Skeletal muscle cell (primary cell): Measurements from ENCODE around the gene EEF1AKMT2.
"Not testable (repeated sequence)": the region's sequence is repeated elsewhere in the genome, so short reads cannot be mapped to it uniquely, and the experiment has no call there.

Experiments
- DNase-seq: peaks from one replicate; pipeline ENCODE4 v3.0.0-alpha.2; 2010; ENCODE audit warnings: low read depth
- H3K4me3 ChIP-seq: 2 replicates; pipeline ENCODE4 v1.5.1; 2011; ENCODE audit warnings: low read depth, mild to moderate bottlenecking, control low read depth, low read length, moderate library complexity

The EEF1AKMT2 gene

DNA sequence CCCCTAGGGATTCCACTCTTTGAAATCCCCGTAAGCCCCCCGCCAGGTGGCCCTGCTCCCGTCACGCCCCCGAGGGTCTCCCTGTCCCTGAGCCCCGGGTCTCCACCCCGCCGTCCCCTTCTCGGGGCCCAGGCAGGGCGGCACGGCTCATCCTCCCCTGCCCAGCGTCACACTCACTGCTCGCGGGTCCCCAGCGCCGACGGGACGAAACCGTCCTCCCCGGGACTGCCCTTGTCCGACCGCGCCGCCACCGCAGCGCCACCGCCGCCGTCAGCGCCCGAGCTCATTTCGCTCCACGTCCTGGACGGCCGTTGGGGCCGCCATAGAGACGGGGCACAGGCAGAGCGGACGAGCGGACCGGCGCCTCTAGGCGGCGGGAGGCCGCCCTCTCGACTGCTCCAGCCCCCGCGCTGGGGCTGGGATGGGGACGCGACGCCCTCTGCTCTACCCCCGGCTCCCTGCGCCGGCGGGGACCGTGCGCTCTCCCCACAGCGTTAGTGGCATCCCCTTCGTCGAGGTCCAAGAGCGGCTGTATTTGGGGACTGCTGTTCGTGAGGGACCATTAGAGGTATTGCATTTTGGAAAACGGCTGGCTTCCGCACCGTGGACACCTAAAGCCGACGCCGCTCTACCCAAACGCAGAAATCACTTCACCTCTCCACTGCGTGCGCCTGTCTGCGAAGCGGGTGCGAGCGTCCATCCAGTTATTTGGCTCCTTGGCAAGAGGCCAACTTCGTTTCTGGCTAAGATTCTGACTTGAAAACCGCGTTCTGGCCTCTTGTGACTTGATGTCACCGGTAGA, at the start of gene EEF1AKMT2:
Gene EEF1AKMT2, minus strand, starts transcription at position 341 of the 802 bp plus-strand sequence. Its CDS starts 54 bp downstream, at position 287.
- DNase-seq, result peak; percentile 61
- peak within 1 kb of the TSS; percentile 95 for H3K4me3 ChIP-seq

DNA sequence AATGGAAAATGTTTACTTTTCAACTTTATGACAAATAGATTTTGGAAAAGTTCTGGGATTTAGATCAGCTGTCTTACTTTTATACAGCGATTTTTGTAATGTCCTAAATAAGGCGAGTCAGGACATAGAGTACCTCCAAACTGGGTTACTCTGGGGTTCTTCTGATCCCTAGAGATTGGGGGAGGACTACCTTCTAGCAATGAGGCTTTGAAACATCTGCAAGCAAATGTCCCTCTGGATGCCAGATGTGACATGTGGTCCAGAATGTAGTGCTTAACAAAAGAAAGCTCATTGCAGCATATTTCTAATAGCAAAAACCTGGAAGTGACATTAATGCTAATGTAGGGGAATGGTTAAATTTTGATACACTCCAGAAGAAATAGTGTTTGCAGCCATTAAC, 46.0 kb upstream of the EEF1AKMT2 start:
- H3K4me3 ChIP-seq, result no peak overlapping the region
- DNase-seq, result no peak

DNA sequence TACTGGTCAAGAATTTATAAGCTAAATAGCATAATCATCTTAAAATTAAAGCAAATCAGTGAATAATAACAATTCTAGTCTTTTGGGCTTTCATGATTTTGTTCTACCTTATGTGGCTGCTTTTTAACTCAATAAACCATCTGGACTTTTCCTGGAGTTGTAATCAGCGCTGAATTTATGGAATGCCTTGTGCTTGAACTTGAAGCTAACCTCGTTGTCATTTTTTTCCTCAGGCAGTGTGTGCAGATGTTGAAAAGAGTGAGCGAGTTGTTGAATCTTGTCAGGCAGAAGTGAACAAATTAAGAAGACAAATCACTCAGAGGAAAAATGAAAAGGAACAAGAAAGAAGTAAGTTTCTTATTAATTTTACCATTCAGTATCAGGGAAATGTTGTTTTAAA, 39.4 kb upstream of the EEF1AKMT2 start:
- no peak overlapping the region for H3K4me3 ChIP-seq
- DNase-seq, result no peak

DNA sequence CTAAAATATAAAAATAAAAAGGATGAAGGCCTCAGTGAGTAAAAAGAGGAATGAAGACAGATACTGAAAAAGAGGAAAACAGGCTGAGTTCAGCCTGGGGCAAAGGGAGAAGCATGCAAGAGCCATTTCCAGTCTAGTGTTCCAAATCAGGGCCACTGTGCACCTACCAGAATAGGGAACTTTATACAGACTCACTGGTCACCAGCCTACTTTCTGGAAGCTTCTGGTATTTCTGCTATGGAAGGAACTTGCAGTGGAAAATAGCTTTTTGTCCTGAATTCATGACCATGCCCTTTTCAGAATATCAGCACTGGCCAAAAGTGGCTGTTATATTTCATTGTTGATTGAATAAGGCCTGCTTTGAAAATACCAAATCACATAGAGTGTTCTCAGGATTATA, 38.8 kb upstream of the EEF1AKMT2 start:
- DNase-seq, result no peak
- no peak overlapping the region for H3K4me3 ChIP-seq

DNA sequence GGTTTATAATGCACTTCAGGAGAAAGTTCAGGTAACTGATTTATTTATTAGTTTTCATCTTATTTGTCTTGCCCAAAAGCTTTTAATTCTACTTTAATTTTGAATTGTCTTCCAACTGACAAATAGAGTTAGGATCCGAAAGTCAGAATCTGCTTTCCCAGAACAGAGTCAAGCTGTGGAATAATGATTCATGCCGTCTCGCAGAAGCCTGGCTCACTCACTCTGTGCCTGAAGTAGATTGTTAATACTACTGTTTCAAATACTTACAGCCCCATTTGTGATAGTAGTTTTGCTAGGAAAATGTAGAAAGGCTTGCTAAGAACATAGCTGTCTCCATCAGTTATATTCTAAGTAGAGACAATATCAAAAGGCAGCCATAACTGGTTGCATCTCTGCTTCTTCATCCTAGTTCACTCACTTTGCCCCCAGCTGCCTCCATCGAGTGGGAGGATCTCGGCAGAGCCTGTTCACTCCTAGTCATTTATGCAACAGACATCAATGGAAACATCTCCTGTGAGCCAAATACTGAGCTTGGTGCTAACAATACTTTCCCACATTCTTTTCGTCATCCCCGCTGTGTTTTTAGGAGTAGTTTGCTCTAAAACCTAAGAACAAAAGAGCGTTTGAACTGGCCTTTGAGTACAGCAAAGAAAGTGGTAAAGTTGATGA, 37.9 kb upstream of the EEF1AKMT2 start:
- H3K4me3 ChIP-seq, result no peak overlapping the region
- DNase-seq, result no peak

DNA sequence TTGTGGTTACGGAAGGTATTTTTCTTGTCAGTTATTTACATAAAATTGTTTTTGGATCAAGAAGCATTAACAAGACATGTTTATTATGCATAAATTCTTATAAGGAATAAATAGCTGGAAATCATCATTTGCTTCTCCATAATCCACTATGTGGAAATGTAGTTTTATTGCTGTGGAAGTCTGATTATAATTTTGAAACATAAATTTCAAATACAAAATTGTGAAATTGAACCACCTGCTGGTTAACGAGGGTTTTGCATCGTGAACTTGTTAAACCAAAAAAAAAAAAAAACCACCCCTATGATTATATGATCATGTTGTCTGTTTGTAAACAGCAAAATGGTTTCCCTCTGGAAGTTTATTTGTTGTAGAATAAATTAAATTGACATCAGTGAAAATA, 35.8 kb upstream of the EEF1AKMT2 start:
- no peak for DNase-seq
- no peak overlapping the region for H3K4me3 ChIP-seq

DNA sequence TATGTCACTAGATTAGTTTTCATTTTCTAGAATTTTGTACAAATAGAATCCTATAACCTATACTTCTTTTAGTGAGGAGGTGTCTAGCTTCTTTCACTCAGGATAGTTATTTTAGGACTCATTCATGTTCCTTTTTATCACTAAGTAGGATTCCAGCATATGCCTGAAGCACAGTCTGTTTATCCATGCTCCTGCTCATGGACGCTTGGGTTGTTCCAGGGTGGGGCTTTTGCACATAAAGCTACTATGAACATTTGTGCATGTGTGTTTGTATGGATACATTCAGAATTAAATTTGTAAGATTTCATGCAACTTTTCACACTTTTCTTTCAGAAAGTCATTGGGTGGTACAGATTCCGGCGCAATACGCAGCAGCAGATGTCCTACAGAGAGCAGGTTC, 34.6 kb upstream of the EEF1AKMT2 start:
- no peak for DNase-seq
- H3K4me3 ChIP-seq, result no peak overlapping the region

DNA sequence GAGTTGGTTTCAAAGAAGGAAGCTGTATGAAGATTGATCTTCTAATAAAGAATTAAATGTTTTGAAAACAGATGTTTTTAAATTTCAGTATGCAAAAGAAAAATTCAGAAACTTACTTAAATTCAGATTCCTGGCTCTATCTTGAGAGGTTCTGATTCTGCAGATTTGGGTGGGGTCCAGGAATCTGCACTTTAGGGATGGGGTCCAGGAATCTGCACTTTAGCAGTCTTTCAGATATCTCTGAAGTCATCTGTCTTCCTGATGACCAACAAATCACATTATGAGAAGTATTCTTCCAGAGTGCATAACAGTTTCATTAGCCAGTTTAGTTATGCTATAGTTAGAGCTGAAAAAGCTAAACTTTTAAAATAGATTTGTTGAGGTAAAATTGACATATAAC, 34.0 kb upstream of the EEF1AKMT2 start:
- DNase-seq, result no peak
- no peak overlapping the region for H3K4me3 ChIP-seq

DNA sequence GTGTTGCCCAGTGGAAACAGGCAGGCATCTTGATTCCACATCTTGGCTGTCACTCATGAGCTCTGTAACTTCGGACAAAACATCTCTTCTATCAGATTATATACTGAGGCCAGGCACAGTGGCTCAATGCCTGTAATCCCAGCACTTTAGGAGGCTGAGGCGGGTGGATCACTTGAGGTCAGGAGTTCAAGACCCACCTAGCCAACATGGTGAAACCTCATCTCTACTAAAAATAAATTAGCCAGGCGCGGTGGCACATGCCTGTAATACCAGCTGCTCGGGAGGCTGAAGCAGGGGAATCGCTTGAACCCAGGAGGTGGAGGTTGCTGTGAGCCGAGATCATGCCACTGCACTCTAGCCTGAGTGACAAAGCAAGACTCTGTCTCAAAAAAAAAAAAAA, 33.2 kb upstream of the EEF1AKMT2 start:
- not testable (repeated sequence) for H3K4me3 ChIP-seq, DNase-seq

DNA sequence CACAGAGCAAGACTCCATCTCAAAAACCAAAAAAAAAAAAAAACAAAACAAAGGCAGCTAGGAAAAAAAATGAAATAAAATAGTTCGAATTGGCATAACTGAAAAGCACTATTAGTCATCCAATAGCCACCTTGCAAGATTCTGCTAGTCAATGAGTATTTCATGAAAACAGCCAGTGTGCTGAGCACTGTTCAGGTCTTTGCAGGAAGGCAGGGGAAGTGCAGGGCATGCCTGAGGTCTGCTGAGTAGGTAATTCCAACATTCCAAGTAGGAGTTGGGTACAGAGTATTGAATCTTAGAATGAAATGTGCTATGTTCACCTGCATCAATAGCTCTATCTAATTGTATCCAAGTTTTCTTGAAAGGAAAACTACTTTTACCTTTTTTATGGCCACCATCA, 32.8 kb upstream of the EEF1AKMT2 start:
- DNase-seq, result no peak
- H3K4me3 ChIP-seq, result no peak overlapping the region

DNA sequence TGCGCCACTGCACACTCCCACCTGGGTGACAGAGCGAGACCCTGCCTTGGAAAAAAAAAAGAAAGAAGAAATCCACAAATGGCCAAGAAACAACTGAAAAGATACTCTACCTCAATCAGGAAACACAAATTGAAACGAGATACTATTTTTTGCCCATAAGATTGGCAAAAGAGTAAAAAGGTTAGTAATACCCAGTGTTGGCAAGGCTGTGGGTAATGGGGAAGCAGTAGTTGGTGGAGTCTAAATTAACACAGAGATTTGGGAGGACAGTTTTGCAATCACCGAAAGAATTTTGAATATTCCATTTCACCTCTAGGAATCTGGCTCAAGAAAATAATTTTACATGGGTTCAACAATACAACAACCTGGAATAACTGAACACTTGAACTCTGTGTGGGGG, 29.8 kb upstream of the EEF1AKMT2 start:
- DNase-seq, result no peak
- no peak overlapping the region for H3K4me3 ChIP-seq

DNA sequence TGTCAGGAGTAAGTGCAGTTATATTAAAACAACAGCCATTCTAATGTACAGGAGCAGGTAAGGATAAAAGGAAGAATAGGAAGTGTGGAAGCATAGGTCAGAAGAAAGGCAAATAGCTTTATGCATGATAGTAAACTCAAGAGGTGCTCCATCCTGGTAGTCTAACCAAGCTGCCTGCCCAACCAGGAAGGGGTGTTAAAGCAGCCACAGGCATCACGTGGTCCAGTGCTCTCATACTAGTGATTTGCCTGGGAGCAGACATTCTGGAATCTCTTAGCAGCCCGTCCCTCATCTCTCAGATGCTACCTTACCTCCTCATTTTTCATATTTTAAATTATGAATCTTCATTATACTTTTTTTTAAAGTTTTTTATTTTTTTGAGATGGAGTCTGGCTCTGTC, 28.4 kb upstream of the EEF1AKMT2 start:
- H3K4me3 ChIP-seq, result no peak overlapping the region
- no peak for DNase-seq

DNA sequence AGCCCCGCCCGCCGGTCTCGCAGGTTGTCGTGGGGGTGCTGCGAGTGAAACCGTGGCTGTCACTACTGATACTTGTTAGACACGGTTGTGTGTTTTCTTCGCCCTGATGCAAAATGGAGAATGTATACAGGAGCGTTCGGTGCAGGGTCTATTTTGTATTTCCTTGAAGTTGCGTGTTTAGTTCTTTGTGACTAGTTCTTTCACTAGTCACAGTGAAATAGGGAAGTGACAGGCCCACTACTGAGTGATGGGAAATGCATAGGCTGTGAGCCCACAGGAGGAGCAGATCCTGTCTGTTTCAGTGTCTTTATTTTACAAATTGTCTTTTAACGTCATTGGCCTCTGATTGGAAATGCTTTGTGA, 10.6 kb upstream of the EEF1AKMT2 start:
- no peak for DNase-seq
- peak overlapping the region; percentile 82 for H3K4me3 ChIP-seq

DNA sequence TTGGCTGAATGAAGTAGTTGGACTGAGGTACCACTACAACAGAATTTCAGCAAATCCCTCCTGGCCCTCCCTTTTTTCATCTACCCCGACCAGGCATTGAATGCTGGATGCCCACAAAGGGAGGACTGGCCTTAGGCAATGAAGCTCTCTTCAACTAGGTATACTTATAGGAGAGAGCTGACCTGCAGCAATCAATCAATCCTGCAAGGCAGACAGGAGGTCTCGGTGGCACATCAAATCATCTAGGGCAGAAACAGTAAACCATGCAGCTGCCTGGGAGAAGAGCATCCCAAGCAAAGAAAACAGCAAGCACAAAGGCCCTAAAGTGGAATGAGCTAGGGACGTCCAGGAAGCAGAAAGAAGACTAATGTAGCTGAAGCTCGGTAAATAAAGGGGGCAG, 7.5 kb upstream of the EEF1AKMT2 start:
- no peak for DNase-seq
- H3K4me3 ChIP-seq, result no peak overlapping the region

DNA sequence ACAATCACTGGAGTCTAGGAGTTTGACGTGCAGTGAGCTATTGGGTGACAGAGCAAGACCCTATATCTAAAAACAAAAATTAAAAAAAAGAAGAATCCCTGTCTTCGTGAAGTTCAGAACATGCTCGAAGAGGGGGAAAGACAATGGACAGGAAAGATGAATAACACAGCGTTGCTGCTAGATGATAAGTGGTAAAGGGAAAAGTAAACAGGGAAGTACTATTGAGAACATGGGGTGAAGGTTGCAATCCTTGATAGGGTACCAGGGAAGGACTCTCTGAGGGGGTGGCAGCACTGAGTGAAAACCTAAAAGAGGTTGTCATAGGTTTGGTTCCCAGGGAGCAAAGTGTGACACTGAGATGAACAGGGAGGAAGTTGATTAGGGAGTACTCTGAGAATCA, 7.1 kb upstream of the EEF1AKMT2 start:
- H3K4me3 ChIP-seq, result no peak overlapping the region
- DNase-seq, result no peak

DNA sequence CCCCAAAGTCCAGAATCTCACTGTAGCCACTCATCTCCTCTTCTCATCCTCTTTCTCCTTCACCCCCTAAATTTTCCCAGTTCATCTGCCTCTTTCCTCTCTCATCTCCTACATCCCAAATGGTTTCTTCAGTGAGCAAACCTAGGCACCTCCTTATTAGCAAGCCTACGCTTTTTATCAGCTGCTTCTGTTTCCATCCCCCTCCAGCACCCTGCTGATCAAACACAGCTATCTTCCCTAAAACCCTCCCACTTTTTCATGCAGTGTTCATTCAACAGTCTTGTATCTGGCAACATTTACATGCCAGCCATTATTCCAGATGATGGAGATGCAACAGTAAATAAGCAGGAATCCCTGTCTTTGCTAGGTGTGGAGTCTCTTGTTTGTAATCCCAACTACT, 6.7 kb upstream of the EEF1AKMT2 start:
- H3K4me3 ChIP-seq, result no peak overlapping the region
- no peak for DNase-seq

DNA sequence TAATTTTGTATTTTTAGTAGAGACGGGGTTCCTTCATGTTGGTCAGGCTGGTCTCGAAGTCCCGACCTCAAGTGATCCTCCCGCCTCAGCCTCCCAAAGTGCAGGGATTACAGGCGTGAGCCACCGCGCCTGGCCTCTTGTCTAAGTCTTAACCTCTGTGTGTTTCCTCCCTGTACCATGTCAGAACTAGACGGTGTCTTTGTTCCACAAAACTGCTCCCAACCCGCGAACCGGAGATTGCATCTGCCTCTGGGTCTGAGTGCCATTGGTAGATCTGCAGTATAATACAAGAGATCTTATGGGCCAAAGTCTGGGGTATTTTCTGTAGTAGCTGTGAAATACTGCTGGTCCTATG, 1.3 kb upstream of the EEF1AKMT2 start:
- H3K4me3 ChIP-seq, result no peak overlapping the region
- no peak for DNase-seq

DNA sequence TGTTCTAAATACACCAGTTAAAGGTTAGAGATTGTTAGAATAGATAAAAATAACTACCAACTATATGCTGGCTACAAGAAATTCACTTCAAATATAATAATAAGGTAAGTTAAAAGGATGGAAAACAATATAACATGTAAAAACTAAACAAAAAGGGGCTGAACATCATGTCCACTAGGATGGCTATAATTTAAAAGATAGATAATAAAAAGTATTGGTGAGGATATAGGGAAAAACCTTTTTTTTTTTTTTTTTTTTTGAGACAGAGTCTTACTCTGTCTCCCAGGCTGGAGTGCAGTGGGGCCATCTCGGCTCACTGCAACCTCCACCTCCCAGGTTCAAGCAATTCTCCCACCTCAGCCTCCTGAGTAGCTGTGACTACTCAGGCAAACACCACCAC, 8.8 kb downstream of the EEF1AKMT2 start:
- H3K4me3 ChIP-seq, DNase-seq: not testable (repeated sequence)

DNA sequence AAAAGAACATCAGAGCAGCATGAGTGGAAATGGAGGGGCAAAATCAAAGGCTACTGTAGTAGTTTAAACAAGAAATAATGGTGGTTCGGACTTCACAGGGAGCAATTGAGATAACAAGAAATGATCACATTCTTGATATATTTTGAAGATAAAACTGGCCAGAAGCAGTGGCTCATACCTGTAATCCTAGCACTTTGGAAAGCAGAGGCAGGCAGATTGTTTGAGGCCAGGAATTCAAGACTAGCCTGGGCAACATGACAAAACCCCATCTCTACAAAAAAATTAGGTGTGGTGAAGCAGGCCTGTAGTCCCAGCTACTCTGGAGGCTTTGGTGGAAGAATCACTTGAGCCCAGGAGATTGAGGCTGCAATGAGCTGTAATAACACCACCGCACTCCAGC, 22.9 kb downstream of the EEF1AKMT2 start:
- DNase-seq, result no peak
- H3K4me3 ChIP-seq, result no peak overlapping the region

DNA sequence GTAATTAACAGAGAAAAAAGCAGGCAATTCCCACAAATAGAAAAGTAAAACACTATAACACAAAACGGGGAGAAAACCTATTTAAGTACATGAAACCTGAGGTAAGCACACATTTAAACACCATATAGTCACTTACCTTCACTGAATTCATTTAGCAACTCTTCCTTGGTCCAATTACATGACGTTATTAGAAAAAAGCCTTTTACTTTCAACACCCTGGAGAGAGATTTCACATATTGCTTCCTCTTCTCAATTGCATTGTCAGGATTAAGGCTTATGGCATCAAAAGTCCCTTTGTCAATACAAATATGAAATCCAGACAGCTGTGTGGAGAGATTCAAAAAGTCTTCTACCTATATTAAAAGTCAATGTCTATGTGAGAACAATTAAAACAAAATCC, 26.4 kb downstream of the EEF1AKMT2 start:
- no peak for DNase-seq
- no peak overlapping the region for H3K4me3 ChIP-seq

DNA sequence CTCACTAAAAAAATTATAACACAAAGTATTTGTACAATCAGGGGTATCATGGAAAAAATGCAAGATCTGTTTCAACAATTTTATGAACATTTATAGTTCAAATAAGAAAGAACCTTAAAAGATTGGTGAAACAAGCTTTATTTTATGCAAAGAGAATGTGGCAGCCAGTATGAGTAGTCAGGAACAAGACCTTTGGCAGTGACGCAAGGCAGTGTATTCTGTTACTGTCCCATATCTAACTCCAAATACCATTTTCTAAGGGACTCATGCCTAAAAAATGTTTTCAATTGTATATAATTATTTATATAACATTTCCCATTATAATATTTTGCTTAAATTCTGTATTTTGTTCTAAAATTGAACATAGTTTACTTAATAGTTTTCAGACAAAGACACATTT, 28.4 kb downstream of the EEF1AKMT2 start:
- DNase-seq, result no peak
- H3K4me3 ChIP-seq, result no peak overlapping the region
